MM.1S (cell line): Measurements from ENCODE around the gene PLXND1.

Experiments
- DNase-seq: peaks from one replicate; pipeline ENCODE4 v3.0.0-alpha.2; 2015
- H2AFZ ChIP-seq: fragments of 300-600 bp; sonication (generic); 2 replicates; pipeline ENCODE4 v1.6.0; 2016; ENCODE audit warnings: antibody characterized with exemption, low read length
- H3F3A ChIP-seq: fragments of 300-600 bp; sonication (generic); 2 replicates; pipeline ENCODE4 v1.6.1; 2016; ENCODE audit warnings: mild to moderate bottlenecking, antibody characterized with exemption, low read length, moderate library complexity, mixed read lengths; ENCODE audit not compliant: insufficient read depth
- H3K27ac ChIP-seq: fragments of 300-600 bp; sonication (generic); 2 replicates; pipeline ENCODE4 v1.5.1; 2016; ENCODE audit warnings: mild to moderate bottlenecking, low read length
- H3K27me3 ChIP-seq: fragments of 300-600 bp; sonication (generic); replicated peaks from 2 replicates; pipeline ENCODE4 v1.6.0; 2016; ENCODE audit warnings: low read length; ENCODE audit not compliant: insufficient read depth
- H3K36me3 ChIP-seq: fragments of 300-600 bp; sonication (generic); replicated peaks from 2 replicates; pipeline ENCODE4 v1.6.1; 2016; ENCODE audit warnings: mild to moderate bottlenecking, low read length, mixed read lengths; ENCODE audit not compliant: insufficient read depth
- H3K4me1 ChIP-seq: fragments of 300-600 bp; sonication (generic); 2 replicates; pipeline ENCODE4 v1.6.1; 2016; ENCODE audit warnings: low read length, mixed read lengths
- H3K4me2 ChIP-seq: fragments of 300-600 bp; sonication (generic); 2 replicates; pipeline ENCODE4 v1.6.0; 2016; ENCODE audit warnings: low read depth, low read length
- H3K4me3 ChIP-seq: fragments of 300-600 bp; sonication (generic); 2 replicates; pipeline ENCODE4 v1.5.1; 2016; ENCODE audit warnings: low read length, mixed read lengths
- H3K79me2 ChIP-seq: fragments of 300-600 bp; sonication (generic); 2 replicates; pipeline ENCODE4 v1.6.1; 2016; ENCODE audit warnings: mixed run types, low read length, mixed read lengths
- H3K9ac ChIP-seq: fragments of 300-600 bp; sonication (generic); 2 replicates; pipeline ENCODE4 v1.6.1; 2016; ENCODE audit warnings: low read length, mixed read lengths
- H3K9me2 ChIP-seq: fragments of 300-600 bp; sonication (generic); replicated peaks from 2 replicates; pipeline ENCODE4 v1.6.1; 2016; ENCODE audit warnings: mild to moderate bottlenecking, low read length, mixed read lengths; ENCODE audit not compliant: insufficient read depth
- H3K9me3 ChIP-seq: fragments of 300-600 bp; sonication (generic); replicated peaks from 2 replicates; pipeline ENCODE4 v1.6.1; 2016; ENCODE audit warnings: mild to moderate bottlenecking, low read length, mixed read lengths; ENCODE audit not compliant: insufficient read depth
- H4K20me1 ChIP-seq: fragments of 300-600 bp; sonication (generic); 2 replicates; pipeline ENCODE4 v1.6.1; 2016; ENCODE audit warnings: mild to moderate bottlenecking, low read length, moderate library complexity, mixed read lengths; ENCODE audit not compliant: insufficient read depth
- EZH2 ChIP-seq: fragments of 300-600 bp; sonication (generic); optimal IDR thresholded peaks from 2 replicates; pipeline ENCODE3; 2017; ENCODE audit warnings: low read depth, mild to moderate bottlenecking, antibody characterized with exemption, low read length, mixed read lengths
- EZH2phosphoT487 ChIP-seq: fragments of 300-600 bp; sonication (generic); IDR thresholded peaks from 2 replicates; pipeline ENCODE4 v1.6.1; 2018; ENCODE audit warnings: antibody characterized with exemption, low read length
- TF ChIP-seq, protein P1 (sequence below): fragments of 300-600 bp; sonication (generic); IDR thresholded peaks from 2 replicates; pipeline ENCODE4 v1.5.1; 2016; ENCODE audit warnings: antibody characterized with exemption, low read length, mixed read lengths

PLXND1 gene

DNA sequence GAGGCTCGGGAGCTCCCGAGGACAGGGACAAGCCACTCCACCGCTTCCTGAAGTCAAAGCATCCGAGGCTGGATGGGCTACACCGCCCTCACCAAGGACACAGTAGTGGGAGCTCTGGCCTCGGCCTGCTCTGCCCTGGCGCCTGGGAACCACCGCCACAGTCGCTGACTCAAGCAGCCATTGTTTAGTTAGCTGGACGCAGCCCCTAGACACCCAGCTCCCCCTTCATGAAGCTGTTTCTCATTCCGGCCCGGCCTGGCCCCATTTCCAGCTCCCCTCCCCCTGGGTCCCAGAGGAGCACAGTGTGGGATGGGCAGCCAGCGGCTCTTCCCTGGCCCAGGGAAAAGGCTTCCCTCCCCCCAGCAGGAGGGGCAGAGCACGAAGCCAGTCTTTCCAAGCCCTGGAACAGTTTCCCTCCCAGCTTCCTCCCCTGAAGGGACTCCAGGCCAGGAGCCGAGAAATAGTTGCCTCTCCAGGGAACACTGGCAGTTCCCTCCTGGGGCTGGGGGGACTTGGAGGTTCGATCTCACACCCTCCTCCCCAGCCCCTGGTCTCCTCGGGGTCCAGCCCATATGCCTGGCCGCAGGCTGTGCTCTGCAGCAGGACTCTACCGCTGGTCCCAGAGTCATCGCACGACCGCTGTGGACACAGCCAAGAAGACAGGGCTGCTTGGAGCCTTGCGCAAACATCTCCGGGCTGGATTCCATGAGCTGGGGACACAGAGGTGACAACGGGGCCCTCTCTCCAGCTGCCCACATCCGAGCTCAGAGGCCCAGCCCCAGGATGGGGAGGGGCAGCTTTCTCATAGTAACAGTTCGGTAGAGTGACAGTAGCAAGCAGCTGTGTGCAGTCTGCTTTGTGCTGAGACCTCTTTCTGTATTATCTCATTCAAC is 10.0 kb downstream of the PLXND1 start:
- no peak for DNase-seq
- H3K9me3 ChIP-seq, result no peaks in the 10 kb centered on the region
- H2AFZ ChIP-seq, result no peak overlapping the region
- no peaks in the 10 kb centered on the region for H3F3A ChIP-seq
- H3K9me2 ChIP-seq, result no peaks in the 10 kb centered on the region
- no peaks in the 10 kb centered on the region for H3K79me2 ChIP-seq
- H3K9ac ChIP-seq, result no peak overlapping the region
- no peaks in the 10 kb centered on the region for H3K36me3 ChIP-seq
- H3K4me3 ChIP-seq, result no peak overlapping the region
- TF ChIP-seq, protein P1, sequence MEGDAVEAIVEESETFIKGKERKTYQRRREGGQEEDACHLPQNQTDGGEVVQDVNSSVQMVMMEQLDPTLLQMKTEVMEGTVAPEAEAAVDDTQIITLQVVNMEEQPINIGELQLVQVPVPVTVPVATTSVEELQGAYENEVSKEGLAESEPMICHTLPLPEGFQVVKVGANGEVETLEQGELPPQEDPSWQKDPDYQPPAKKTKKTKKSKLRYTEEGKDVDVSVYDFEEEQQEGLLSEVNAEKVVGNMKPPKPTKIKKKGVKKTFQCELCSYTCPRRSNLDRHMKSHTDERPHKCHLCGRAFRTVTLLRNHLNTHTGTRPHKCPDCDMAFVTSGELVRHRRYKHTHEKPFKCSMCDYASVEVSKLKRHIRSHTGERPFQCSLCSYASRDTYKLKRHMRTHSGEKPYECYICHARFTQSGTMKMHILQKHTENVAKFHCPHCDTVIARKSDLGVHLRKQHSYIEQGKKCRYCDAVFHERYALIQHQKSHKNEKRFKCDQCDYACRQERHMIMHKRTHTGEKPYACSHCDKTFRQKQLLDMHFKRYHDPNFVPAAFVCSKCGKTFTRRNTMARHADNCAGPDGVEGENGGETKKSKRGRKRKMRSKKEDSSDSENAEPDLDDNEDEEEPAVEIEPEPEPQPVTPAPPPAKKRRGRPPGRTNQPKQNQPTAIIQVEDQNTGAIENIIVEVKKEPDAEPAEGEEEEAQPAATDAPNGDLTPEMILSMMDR, result no peak
- TF ChIP-seq EZH2phosphoT487, result no peak
- TF ChIP-seq EZH2, result no peak
- no peaks in the 10 kb centered on the region for H3K27me3 ChIP-seq
- H3K4me2 ChIP-seq, result no peak overlapping the region
- no peaks in the 10 kb centered on the region for H4K20me1 ChIP-seq
- no peak overlapping the region for H3K27ac ChIP-seq
- H3K4me1 ChIP-seq, result no peaks in the 10 kb centered on the region; the same call in 1 of the 2 replicates

DNA sequence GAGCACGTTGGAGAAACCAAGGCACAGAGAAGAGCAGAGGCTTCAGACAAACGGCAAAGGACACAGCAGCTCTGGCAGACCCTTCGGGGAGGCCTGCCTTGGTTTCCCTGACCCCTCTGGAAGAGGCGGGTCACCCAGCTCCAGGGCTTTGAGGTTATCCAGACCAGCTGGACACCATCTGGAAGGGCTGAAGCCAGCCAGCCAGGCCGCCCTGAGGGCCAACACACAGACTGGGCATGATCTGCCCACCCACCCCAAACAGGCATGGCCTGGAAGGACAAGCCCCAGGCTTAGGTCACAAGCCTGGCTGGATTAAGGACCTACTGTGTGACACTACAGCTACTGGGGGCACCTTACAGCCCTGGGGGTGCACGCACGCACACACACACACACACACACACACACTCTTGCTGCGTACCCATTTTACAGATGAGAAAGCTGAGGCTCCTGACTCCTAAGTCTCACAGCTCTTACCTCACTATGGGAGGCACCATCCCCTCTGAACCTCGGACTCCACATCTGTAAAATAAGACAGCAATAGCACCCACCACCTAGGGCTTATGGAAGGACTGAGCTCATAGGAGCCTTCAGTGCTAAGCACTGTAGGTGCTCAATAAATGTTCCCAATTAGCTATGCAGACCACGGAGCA is 10.8 kb downstream of the PLXND1 start:
- H4K20me1 ChIP-seq, result no peaks in the 10 kb centered on the region
- no peaks in the 10 kb centered on the region for H3K9me2 ChIP-seq
- no peaks in the 10 kb centered on the region for H3K36me3 ChIP-seq
- no peaks in the 10 kb centered on the region for H3K9me3 ChIP-seq
- no peaks in the 10 kb centered on the region for H3F3A ChIP-seq
- H3K4me2 ChIP-seq, result no peak overlapping the region
- no peak for DNase-seq
- H2AFZ ChIP-seq, result no peak overlapping the region
- H3K27me3 ChIP-seq, result no peaks in the 10 kb centered on the region
- no peak overlapping the region for H3K4me3 ChIP-seq
- H3K79me2 ChIP-seq, result no peaks in the 10 kb centered on the region
- TF ChIP-seq EZH2 (no peak), EZH2phosphoT487 (no peak)
- TF ChIP-seq, protein P1, result no peak
- H3K4me1 ChIP-seq, result no peaks in the 10 kb centered on the region; the same call in 1 of the 2 replicates
- H3K27ac ChIP-seq, result no peak overlapping the region
- no peak overlapping the region for H3K9ac ChIP-seq

DNA sequence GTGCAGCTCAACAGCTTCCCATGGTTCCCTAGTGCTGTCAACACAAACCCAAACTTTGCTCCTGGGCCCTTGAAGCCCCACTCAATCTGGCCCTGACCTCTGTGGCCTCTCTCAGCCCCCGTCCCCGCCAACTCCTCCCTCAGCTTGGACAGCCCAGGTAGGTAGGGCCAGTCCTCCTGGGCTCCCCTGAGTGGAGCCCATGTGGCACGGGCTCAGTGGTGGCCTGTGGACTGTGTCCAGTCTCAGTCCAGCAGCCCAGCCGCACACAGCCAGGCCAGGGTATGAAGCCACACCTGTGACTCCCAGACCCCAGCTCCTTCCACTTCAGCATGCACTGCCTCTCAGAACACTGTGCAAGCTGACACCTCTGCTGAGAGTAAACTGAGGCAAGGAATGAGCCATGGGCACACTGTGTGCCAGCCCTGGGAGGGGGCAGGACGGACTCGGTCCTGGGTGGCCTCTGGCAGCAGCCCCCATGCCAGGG is 11.5 kb downstream of the PLXND1 start:
- DNase-seq, result no peak
- Histone ChIP-seq H3K9me3 (no peaks in the 10 kb centered on the region), H3K9me2 (no peaks in the 10 kb centered on the region), H4K20me1 (no peaks in the 10 kb centered on the region), H3K27ac (no peak overlapping the region), H3K79me2 (no peaks in the 10 kb centered on the region), H3K27me3 (no peaks in the 10 kb centered on the region), H2AFZ (no peak overlapping the region), H3K4me1 (no peaks in the 10 kb centered on the region; the same call in 1 of the 2 replicates), H3F3A (no peaks in the 10 kb centered on the region), H3K4me2 (no peak overlapping the region), H3K4me3 (no peak overlapping the region), H3K36me3 (no peaks in the 10 kb centered on the region), H3K9ac (no peak overlapping the region)
- TF ChIP-seq EZH2phosphoT487 (no peak), EZH2 (no peak)
- TF ChIP-seq, protein P1, result no peak
